ENCODE data around the gene PAK4.

PAK4 gene

GRCh38 chr19:39179754-39180153, 54.2 kb downstream of the PAK4 start:
- TF ChIP-seq POLR2AphosphoS5 (IDR thresholded peaks at IDR 0.05; ENCODE audit: low read depth, low read length) (no peak), FOXP2 (optimal IDR thresholded peaks at IDR 0.05; ENCODE audit: borderline replicate concordance, extremely low read depth, extremely low read length, insufficient read depth) (no peak), TAF1 (IDR thresholded peaks at IDR 0.05; ENCODE audit: borderline replicate concordance, insufficient read depth, low read length) (no peak), SIN3A (IDR thresholded peaks at IDR 0.05; ENCODE audit: borderline replicate concordance, insufficient read depth, low read length) (no peak), REST (IDR thresholded peaks at IDR 0.05; ENCODE audit: insufficient read depth in 1 of 2, low read depth in 2 of 2, low read length in 2 of 2) (no peak)

DNA sequence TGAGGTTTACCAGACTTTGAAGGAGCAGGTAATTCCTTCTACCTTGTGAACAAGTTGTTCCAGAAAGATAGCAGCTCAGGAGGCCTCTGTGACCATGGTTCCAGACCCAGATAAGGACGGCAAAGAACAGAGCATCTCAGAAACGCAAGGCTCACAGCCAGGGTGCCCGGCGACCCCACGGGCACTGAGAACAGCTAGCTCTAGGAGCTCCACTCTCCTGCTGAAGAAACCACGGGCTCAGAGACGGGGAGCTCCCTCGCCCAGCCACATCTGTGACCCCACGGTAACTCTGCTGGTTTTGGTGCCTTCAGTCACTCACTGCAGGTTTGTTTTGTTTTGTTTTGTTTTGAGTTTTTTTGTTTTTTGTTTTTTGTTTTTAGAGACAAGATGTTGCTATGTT, 55.2 kb downstream of the PAK4 start:
- TF ChIP-seq POLR2AphosphoS5 (IDR thresholded peaks at IDR 0.05; ENCODE audit: low read depth, low read length) (no peak), SIN3A (IDR thresholded peaks at IDR 0.05; ENCODE audit: borderline replicate concordance, insufficient read depth, low read length) (no peak), TAF1 (IDR thresholded peaks at IDR 0.05; ENCODE audit: borderline replicate concordance, insufficient read depth, low read length) (no peak), REST (IDR thresholded peaks at IDR 0.05; ENCODE audit: insufficient read depth in 1 of 2, low read depth in 2 of 2, low read length in 2 of 2) (no peak), FOXP2 (optimal IDR thresholded peaks at IDR 0.05; ENCODE audit: borderline replicate concordance, extremely low read depth, extremely low read length, insufficient read depth) (no peak)

DNA sequence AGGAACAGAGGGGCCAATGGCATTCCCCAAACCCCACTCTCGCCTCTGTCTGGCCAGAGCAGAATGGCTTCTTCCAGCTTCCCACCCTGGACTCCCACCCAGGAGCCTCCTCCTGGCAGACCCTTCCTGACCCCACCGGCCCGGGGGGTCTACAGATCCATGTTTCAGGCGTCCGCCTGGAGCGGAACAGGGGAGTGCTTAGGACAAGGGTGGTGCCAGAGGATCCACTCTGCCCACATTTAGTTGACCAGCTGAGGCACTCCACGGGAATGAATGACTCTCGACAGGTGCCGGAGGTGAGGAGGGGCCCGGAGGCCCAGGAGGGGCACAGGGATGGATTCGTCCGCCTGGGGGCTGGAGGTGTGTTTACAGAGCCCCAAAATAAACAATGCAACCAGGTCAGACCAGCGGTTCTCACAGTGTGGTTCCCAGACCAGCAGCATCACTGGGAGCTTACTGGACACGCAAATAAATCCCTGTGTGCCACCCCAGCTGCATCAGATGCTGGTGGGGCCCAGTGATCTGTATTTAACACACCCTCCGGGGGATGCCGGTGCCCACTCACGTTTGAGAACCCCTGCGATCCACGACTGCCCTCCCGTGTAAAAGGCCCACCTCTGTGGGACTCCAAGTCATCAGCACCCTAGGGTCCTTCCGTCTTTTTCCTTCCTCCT, 56.1 kb downstream of the PAK4 start:
- TF ChIP-seq FOXP2 (optimal IDR thresholded peaks at IDR 0.05; ENCODE audit: borderline replicate concordance, extremely low read depth, extremely low read length, insufficient read depth) (no peak), SIN3A (IDR thresholded peaks at IDR 0.05; ENCODE audit: borderline replicate concordance, insufficient read depth, low read length) (no peak), TAF1 (IDR thresholded peaks at IDR 0.05; ENCODE audit: borderline replicate concordance, insufficient read depth, low read length) (no peak), REST (IDR thresholded peaks at IDR 0.05; ENCODE audit: insufficient read depth in 1 of 2, low read depth in 2 of 2, low read length in 2 of 2) (no peak), POLR2AphosphoS5 (IDR thresholded peaks at IDR 0.05; ENCODE audit: low read depth, low read length) (no peak; the same call in 1 of the 2 replicates)

GRCh38 chr19:39182174-39182505, 56.6 kb downstream of the PAK4 start:
- TF ChIP-seq POLR2AphosphoS5 (IDR thresholded peaks at IDR 0.05; ENCODE audit: low read depth, low read length) = no peak
- TF ChIP-seq TAF1 (IDR thresholded peaks at IDR 0.05; ENCODE audit: borderline replicate concordance, insufficient read depth, low read length) = no peak
- TF ChIP-seq FOXP2 (optimal IDR thresholded peaks at IDR 0.05; ENCODE audit: borderline replicate concordance, extremely low read depth, extremely low read length, insufficient read depth) = no peak
- no peak for TF ChIP-seq SIN3A (IDR thresholded peaks at IDR 0.05; ENCODE audit: borderline replicate concordance, insufficient read depth, low read length)
- TF ChIP-seq REST (IDR thresholded peaks at IDR 0.05; ENCODE audit: insufficient read depth in 1 of 2, low read depth in 2 of 2, low read length in 2 of 2) = no peak
